Activated B cell treated with CpG ODN at 0.5 μM for 24 hours (primary cell): ENCODE measurements around the gene SFSWAP. TPM values are rescaled to one million over a fixed set of nuclear protein-coding genes. Genes with fewer than 3 reads are reported as not detected.
A peak's percentile ranks its signal among the peaks of the same experiment; 100 is the strongest.

ENCODE experiments used
- ATAC-seq: fragments of 200-7000 bp; cut with Tn5 transposase; one replicate; pipeline ENCODE4 v1.10.0; 2021; ENCODE audit warnings: low read depth, mild to moderate bottlenecking, moderate library complexity
- CTCF ChIA-PET: fragments of 350-600 bp; sonication (Branson Sonifier 250); formaldehyde crosslinking; loops from one replicate; lab custom pipeline; 2021; ENCODE audit warnings: antibody characterized with exemption; lab: Charles Lee
- POLR2A ChIA-PET: fragments of 350-600 bp; sonication (Branson Sonifier 250); formaldehyde crosslinking; loops from one replicate; lab custom pipeline; 2021; ENCODE audit warnings: antibody characterized with exemption; lab: Charles Lee
- DNase-seq: peaks from one replicate; pipeline ENCODE4 v3.0.0; 2022
- H3K27ac Mint-ChIP-seq: one replicate; pipeline ENCODE4 v1.8.0; 2020; ENCODE audit warnings: mixed read lengths
- H3K27me3 Mint-ChIP-seq: one replicate; pipeline ENCODE4 v1.8.0; 2021; ENCODE audit warnings: mixed read lengths
- H3K36me3 Mint-ChIP-seq: one replicate; pipeline ENCODE4 v1.8.0; 2021; ENCODE audit warnings: low read depth, mixed read lengths
- H3K4me1 Mint-ChIP-seq: one replicate; pipeline ENCODE4 v1.8.0; 2021; ENCODE audit warnings: mixed read lengths
- H3K4me3 Mint-ChIP-seq: one replicate; pipeline ENCODE4 v1.8.0; 2020; ENCODE audit warnings: mild to moderate bottlenecking, mixed read lengths
- H3K9me3 Mint-ChIP-seq: one replicate; pipeline ENCODE4 v1.8.0; 2020; ENCODE audit warnings: mixed read lengths
- CTCF ChIP-seq: fragments of 200-600 bp; IDR thresholded peaks from one replicate; pipeline ENCODE4 v1.8.0; 2022; ENCODE audit warnings: antibody characterized with exemption, mild to moderate bottlenecking
- intact Hi-C: fragments of 100-400 bp; cut with micrococcal nuclease; formaldehyde crosslinking; loops from one replicate; pipeline ENCODE4 v1.15.1; 2024
- total RNA-seq: library from RNA; stranded (reverse); gene quantifications from 2 replicates; pipeline ENCODE4 v1.2.3, GENCODE V29; 2022

The SFSWAP gene
- total RNA-seq, 1 donor from 2014 or later, result 88.0 TPM

DNA sequence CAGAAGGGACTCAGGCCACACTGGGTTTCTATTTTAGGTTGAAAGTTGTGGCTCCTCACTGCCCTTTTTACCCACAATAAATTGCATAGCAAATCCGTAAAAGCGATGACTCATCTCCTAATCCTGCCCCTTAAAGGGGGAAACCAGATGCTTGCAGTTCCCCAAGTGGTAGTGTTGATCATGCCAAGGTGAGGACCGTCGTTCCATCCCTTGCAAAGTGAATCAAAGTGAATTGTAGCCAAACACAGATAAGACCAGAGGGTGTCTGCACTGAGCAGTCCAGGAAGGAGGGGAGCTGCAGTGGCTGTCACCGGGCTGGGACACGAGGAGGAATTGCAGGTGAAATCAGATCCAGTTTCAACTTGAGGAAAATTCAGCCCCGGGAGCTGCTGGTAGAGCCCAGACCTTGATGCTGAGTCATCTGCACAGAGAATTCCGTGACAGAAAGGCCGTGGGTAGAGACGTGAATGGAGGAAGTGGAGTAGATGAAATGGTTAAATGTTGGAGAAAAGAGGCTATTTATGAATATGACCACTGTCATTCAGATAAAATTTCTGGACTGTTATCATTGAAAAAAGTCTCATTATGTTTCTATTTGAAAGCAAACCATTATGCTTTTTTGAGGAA lies 73.1 kb downstream of the SFSWAP start:
- Mint-ChIP-seq H3K36me3 (peaks cover 64% of the 10 kb centered on the region), H3K9me3 (no peaks in the 10 kb centered on the region), H3K27ac (peak overlapping the region; percentile 82), H3K27me3 (no peaks in the 10 kb centered on the region), H3K4me3 (no peak overlapping the region), H3K4me1 (peaks cover 14% of the 10 kb centered on the region)
- intact Hi-C loops, result no loop called here
- TF ChIP-seq CTCF, result no peak
- POLR2A ChIA-PET, result interaction anchor here (3.2 kb wide), 1 partner anchor 8 kb away, joined by 11 read pairs; no protein-coding TSS in a partner anchor
- DNase-seq, result no peak
- ATAC-seq, result peak; percentile 60
- CTCF ChIA-PET, result interaction anchor here (1.1 to 2.7 kb wide), 3 partner anchors 8 to 11 kb away, joined by 4 to 7 read pairs (median 4); no protein-coding TSS in a partner anchor

DNA sequence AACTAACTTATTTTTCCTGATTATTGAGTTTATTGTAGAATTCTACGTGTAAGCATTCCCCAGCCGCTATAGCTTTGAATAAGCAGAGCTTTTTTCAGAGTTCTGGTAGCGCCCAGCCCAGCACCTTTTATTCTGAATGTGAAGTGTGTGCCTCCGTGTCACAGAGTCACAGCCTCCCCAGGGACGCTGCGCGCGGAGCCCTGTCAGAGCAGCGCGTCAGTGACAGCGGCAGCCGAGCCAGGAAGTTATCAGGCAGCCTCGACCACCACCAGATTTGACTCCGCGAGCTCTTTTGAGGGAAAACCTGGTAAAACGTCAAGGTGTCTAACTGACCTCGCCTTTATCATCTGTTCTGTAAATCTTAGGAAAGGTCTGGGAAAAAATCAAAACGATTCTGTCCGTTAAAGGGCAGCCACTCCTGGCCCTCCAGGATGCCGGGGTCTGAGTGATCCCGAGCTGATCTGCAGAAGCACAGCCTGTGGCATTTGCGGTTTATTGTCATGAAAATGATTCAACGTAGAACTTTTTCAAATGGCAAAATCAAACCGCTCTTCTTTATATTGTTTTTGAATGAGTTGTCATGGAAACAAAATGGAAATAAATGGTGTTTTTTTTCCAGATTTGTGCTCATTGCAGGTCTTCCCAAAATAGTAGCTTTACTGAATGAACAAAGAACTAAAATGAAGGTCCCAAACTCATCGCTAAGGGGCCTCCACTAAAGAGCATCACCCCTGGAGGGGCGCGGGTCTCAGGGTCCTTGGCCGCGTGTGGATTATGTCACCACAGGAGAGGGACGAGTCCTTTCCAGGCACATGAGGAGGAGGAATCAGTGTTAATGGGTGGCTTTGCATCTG lies 74.2 kb downstream of the SFSWAP start:
- no peak overlapping the region for H3K4me3 Mint-ChIP-seq
- DNase-seq (no peak), ATAC-seq (no peak)
- CTCF ChIA-PET, result interaction anchor here (2.7 kb wide), 1 partner anchor 9 kb away, joined by 7 read pairs; no protein-coding TSS in a partner anchor
- POLR2A ChIA-PET, result interaction anchor here (3.2 kb wide), 1 partner anchor 10 kb away, joined by 11 read pairs; no protein-coding TSS in a partner anchor
- no peak for TF ChIP-seq CTCF
- no peaks in the 10 kb centered on the region for H3K9me3 Mint-ChIP-seq
- peaks cover 65% of the 10 kb centered on the region for H3K36me3 Mint-ChIP-seq
- intact Hi-C loops, result no loop called here
- peaks cover 14% of the 10 kb centered on the region for H3K4me1 Mint-ChIP-seq
- no peak overlapping the region for H3K27ac Mint-ChIP-seq
- H3K27me3 Mint-ChIP-seq, result no peaks in the 10 kb centered on the region

- POLR2A ChIA-PET, result interaction anchor here (0.6 to 3.2 kb wide), 2 partner anchors 10 to 40 kb away, joined by 11 to 21 read pairs; no protein-coding TSS in a partner anchor
- no peak for DNase-seq
- CTCF ChIA-PET, result interaction anchor here (2.7 kb wide), 1 partner anchor 10 kb away, joined by 7 read pairs; no protein-coding TSS in a partner anchor
- Mint-ChIP-seq H3K4me1 (peaks cover 14% of the 10 kb centered on the region), H3K27me3 (no peaks in the 10 kb centered on the region), H3K9me3 (no peaks in the 10 kb centered on the region), H3K4me3 (no peak overlapping the region), H3K36me3 (peaks cover 65% of the 10 kb centered on the region), H3K27ac (no peak overlapping the region)
- intact Hi-C loops, result no loop called here
- TF ChIP-seq CTCF, result no peak
- ATAC-seq, result no peak
Measured at GRCh38 chr12:131785763-131786330, 75.0 kb downstream of the SFSWAP start.

GRCh38 chr12:131786331-131786730 lies 75.4 kb downstream of the SFSWAP start:
- H3K9me3 Mint-ChIP-seq, result no peaks in the 10 kb centered on the region
- ChIA-PET POLR2A (interaction anchor here (0.6 to 3.2 kb wide), 2 partner anchors 11 to 39 kb away, joined by 11 to 21 read pairs; no protein-coding TSS in a partner anchor), CTCF (interaction anchor here (2.7 kb wide), 1 partner anchor 10 kb away, joined by 7 read pairs; no protein-coding TSS in a partner anchor)
- ATAC-seq (no peak), DNase-seq (no peak)
- no peak overlapping the region for H3K4me3 Mint-ChIP-seq
- H3K4me1 Mint-ChIP-seq, result peaks cover 14% of the 10 kb centered on the region
- intact Hi-C loops, result no loop called here
- no peaks in the 10 kb centered on the region for H3K27me3 Mint-ChIP-seq
- H3K27ac Mint-ChIP-seq, result no peak overlapping the region
- peaks cover 70% of the 10 kb centered on the region for H3K36me3 Mint-ChIP-seq
- TF ChIP-seq CTCF, result no peak
